T1000 (cell line): ENCODE data around the gene GPR107.
A peak's percentile ranks its signal among the peaks of the same experiment; 100 is the strongest.

Experiments
- DNase-seq: peaks from one replicate; lab custom pipeline; 2025; ENCODE audit warnings: mixed read lengths; lab: John Stamatoyannopoulos, UW

Gene GPR107

DNA sequence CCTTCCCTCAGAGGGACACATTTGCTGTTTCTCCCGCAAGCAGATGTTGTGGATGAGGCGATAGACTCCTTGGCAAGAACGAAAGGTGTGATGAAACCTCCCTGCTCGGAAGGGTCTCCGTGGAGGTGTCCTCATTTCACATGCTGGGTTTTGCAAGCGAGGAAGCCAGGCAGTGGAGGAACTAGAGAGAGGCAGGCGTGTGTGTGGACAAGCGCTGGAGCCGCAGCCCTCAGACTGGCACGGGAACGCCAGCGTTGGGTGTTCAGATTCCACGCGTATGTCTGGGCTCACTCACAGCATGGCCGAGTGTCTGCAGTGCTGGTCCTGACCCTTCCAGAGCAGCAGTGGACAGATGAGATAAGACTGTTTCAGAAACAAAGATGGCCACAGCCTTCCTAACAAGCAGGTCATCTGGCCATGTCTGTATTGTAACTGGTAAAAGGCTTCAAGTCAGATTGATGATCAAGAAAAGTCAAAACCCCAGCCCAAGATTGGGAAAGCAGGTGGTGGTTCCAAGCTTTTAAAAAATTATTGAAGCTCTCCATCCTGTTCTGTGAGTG lies 83.5 kb downstream of the GPR107 start:
- DNase-seq = no peak

DNA sequence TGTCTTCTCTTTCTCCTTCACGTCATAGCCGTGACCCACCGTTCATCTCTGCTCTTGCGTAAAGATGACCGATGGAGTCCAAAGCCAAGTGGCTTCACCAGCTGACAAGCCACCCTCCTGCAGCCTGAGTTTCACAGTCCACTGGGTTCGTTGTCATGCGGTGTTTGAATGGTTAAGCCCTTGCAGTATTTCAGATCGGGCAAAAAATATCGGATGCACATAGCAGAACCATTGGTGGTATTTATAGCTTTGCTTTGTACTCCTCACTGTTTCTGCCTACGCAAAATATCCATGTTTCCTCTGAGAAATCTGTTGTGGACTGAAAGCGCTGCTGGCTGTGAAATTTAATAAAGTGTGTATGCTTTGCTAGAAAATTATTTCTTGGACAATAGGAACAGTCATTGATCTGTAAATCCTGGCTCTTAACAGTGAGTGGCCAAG lies 84.0 kb downstream of the GPR107 start:
- DNase-seq = no peak

DNA sequence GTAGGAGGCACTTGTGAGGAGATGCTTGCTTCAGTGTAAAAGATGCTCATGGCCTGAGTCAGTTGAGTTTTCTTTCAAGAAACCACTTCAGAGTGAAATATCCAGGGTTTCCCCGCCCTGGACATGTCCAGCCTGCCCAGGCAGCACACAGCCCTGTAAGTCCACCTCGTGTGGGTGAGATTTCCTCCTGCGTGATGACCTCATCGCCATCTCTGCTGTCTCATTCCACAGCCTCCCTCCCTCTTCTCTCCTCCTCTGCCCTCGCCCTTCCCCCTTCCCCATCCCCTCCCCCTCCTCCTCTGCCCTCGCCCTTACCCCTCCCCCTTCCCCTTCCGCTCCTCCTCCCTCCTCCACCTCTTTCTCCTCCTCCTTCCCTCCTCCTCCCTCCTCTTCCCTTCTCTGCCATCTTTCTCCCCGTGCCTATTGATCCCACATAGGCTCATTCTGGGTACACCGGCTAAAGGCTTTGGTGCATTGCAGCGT lies 84.5 kb downstream of the GPR107 start:
- DNase-seq = peak; percentile 50

DNA sequence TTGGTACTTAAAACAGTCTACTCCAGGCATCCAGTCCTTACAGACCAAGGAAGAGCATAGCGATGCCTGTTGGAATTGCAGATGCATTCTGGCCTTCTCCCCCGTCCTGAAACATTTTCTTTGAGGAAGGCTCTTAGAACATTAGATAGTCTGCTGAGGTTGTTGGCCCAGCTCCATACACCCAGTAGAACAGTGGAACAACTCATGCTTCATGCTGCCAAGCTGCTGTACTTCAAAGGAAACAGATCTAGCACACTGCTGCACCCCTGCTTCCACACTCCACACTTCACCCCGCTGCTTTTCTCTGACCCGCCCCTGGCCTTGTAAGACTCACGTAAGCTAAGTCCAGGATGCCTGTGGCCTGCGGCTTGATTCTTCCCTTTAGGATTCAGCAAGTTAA lies 85.1 kb downstream of the GPR107 start:
- DNase-seq = no peak

DNA sequence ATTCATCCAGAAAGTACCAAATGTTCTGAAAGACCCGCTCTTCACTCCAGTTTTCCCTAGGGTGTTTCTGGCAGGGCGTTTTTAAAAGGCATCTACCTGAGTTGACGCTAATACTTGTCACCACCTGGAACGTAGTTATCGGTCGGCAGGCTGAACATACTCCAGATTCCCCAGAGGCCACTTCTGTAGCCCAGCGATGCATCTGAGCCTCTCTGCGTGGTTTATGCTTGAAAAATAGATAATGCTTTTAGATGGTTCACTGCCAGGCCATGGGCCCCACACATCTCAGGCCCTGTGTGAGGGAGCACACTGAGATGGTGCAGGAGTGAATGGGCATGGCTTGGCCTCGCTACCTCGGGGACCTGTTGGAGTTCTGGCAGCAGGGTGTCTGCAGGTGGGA lies 85.5 kb downstream of the GPR107 start:
- no peak for DNase-seq

DNA sequence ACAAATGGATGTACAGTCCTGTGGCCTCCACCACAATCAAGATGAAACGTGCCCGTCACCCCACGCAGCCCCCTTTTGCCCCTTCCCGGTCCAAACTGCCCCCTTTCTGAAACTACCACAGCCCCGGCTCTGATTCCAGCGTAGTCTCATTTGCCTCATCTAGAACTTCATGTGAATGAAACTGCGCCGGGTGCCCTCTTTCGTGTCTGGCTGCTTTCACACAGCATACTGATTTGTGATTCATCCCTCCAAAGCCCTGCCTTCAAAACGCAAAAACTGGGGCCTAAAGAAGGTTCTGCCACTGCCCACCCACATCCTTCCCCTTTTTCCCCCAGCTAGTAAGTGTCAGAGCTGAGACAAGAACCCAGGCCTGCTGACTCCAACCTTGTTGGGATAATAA lies 87.0 kb downstream of the GPR107 start:
- DNase-seq = no peak

DNA sequence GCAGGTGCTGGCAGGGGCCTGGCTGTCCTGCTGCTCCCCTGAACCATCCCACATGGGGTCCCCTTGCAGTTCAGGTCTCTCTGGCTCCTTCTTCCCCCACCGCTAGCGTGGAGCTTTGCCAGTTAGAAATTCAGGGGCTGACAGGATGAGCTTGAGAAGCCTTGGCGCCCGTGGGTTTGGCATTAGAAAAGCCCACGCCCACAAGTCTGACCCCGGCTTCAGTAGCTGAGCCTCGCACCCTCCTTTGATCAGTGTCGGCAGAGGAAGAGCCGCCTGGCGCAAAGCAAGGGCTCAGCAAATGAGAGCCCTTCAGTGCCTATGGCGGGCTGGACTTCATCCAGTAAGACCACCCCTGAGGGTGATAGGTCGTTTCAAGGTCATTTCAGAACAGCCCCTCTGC lies 88.3 kb downstream of the GPR107 start:
- DNase-seq = no peak

DNA sequence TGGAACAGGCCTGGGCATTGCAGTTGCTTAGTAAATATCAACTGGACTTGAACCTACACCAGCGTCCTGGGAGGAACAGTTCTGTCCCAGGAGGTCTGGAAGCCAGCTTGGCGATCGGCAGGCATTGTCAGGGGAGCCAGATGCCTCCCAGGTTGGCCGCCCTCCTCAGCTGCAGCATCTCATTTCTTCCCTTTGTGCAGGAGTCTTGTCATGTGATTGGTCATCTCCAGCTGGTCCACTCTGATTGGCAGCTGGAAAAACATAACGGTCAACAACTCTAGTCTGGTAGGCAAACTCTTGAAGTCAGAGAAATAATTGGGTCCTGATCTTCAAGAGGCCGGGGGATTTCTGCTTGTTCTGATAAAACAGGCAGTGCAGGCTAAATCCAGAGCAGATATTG lies 88.9 kb downstream of the GPR107 start:
- DNase-seq = no peak

DNA sequence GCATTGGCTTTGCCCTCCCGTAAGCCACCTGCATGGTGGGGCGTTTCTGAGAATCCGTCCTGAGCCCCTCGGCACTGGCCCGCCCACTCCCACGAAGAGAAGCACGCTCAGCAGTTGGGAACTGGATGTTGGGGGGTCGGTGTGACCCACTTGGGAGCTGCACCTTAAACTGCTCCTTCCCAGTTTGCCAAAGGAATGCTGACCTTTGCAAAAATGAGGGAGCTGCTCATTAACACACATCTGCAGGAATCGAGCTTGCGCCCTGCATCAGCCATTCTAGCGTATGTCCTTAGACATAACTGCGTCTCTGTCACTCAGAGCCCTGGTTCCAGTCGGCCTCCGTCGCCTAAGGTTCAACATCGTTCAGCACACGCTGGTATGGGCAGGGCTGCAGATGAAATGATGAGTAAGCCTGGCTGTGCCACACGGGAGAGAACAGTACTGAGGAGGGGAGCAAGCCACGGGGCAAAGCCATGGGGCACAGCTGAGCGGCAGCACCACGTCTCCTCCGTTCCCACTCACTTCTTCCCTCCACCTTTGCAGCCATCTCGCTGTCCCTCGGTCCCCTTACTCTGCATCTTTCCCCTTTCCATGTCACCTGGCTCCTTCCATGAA lies 89.7 kb downstream of the GPR107 start:
- DNase-seq = no peak

DNA sequence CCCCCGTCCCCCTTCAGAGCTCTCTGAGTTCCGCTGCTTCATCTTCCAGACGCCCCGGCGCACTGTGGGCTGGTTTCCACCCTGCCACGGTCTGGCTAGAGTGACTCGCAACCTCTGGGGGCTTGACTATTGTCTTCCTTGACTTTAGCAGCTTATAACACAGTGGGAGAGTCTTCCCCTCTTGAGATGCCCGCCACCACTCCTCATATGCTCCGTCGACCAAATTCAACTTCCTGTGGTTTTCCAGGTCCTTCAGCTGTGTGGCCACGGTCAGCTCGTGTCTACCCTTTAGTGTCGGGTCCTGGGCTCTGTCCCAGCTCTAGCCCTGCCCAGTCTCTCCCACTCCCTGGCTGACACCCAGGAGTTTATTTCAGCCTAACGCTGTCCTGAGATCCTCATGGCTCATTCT lies 90.3 kb downstream of the GPR107 start:
- DNase-seq = no peak

DNA sequence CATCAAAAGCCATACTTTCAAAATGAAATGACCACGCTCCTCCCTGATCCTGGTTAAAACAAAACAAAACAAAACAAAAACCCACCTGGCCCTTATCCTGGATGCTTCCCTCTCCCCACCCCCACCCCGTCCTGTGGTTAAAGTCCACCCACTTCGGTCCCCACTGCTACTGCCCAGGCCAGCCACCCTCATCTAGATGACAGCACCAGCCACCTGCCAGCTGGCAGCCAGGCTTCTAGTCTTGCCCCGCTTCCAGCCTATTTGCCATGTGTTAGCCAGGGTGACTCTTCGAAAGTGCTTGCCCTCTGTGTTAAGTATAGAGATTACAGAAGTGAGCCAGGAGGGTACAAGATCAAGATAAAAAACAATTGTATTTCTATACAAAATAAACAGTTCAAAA lies 91.0 kb downstream of the GPR107 start:
- DNase-seq = no peak

DNA sequence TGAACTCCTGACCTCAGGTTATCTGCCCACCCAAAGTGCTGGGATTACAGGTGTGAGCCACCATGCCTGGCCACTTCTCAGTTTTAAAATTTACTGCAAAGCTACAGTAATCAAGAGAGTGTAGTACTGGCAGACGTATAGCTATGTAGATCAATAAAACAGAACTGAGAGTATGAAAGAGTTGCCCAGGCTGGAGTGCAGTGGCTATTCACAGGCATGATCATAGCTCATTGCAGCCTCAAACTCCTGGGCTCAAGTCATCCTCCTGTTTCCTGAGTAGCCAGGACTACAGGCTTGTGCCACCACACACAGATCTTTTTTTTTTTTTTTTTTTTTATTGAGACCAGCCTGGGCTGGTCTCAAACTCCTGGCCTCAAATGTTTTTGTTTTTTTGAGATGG lies 92.0 kb downstream of the GPR107 start:
- no peak for DNase-seq

DNA sequence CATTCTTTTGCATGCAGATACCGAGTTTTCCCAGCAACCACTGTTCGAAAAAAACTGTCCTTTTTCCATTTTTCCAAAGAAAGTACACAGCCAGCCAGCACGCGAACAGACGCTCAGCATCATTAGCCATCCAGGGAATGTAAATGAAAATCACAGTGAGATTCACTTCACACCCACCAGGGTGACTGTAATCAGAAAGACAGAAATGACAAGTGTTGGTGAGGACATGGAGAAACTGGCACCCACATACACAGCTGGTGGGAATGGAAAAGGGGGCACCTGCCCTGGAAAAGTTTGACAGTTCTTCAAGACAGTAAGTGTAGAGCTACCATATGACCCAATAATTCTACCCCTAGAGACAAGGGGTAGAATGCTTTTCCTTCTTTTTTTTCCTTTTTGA lies 93.5 kb downstream of the GPR107 start:
- no peak for DNase-seq

DNA sequence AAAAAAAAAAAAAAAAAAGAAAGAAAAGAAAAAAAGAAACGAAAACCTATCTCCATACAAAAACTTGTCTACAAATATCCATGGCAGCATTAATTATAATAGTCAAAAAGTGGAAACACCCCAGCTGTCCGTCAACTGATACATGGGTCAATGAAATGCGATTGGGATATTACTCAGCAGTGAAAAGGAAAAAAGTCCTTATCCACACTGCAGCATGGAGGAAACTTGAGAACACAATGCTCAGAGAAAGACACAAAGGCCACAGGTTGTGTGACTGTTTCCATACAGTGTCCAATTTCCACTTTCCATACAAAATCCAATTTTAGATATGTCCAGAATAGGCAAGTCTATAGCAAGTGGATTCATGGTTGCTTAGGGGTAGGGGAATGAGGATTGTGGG lies 94.2 kb downstream of the GPR107 start:
- DNase-seq = no peak

DNA sequence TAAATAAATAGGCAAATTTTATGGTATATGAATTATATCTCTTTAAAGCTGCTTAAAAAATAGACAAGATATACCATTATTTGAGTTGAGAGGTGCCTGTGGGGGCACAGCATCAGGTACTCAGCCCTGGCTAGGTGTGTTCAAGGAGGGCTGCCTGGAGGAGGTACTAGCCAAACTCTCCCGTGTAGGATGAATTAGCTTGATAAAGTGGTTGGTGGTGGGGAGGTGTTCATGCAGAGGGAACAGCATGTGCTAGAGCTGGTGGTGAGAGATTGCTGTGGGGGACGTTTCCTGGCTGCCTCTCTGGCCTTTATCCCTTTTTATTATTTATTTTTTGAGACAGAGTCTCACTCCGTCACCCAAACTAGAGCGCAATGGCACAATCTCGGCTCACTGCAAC lies 95.3 kb downstream of the GPR107 start:
- no peak for DNase-seq

DNA sequence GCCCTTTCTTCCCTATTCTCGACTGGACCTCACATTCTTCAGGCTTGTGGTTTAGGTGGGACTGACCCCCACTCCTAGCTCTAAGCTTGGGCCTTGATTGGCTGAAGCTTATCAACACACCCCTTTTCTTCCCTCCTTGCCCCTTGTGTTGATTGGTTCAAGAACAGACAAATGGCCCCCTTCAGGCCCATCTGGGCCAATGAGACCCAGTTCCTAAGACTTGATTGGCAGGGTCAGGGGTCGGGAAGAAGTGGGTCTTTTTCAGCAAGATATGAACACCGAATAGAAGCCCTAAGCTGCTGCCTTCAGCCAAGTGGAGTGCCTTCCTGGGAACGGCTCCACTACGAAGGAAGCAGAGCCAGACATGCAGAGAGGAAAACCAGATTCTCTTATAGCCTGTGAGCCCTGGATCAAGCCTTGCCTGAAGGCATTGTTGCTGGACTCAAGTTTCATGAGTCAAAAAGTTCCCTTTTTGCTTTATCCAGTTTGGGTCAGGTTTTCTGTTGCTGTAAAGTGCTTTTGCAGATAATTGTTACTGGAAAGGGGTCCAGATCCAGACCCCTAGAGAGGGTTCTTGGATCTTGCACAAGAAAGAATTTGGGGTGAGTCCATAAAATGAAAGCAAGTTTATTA lies 96.1 kb downstream of the GPR107 start:
- no peak for DNase-seq

DNA sequence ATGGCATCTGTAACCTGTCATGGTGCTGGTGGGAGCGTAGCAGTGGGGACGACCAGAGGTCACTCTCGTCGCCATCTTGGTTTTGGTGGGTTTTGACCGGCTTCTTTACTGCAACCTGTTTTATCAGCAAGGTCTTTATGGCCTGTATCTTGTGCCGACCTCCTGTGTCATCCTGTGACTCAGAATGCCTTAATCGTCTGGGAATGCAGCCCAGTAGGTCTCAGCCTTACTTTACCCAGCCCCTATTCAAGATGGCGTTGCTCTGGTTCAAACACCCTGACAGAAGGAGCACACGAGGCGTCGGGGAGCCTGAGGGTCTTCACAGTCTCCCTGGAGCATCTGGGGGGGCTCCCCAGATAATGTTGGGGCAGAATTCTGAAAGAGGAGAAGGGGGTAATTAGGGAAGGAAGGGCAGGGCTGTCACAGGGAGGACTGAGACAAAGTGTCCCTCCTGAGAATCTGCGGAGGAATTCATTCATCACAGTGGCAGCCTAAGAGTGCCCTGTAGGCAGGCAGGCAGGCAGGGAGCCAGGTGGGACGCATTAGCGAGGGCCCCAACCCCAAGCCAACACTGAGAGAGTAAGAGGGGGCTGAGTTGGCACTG lies 97.2 kb downstream of the GPR107 start:
- DNase-seq = no peak

DNA sequence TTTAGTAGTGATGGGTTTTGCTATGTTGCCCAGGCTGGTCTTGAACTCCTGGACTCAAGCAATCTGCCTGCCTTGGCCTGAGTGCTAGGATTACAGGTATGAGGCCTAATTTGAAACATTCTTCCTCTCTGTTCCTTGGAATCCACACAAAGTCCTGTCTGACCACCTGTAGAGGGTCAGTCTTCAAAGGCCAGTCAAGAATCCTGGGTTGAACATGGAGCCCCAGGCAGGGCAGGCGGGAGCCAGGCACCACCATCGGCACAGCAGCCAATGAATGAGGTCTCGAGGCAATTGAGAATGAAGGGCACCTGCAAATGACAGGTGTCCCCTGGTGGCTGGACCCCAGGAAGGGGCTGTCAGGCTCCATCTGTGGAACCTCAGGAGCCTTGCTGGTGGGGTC lies 101.1 kb downstream of the GPR107 start:
- DNase-seq = no peak

DNA sequence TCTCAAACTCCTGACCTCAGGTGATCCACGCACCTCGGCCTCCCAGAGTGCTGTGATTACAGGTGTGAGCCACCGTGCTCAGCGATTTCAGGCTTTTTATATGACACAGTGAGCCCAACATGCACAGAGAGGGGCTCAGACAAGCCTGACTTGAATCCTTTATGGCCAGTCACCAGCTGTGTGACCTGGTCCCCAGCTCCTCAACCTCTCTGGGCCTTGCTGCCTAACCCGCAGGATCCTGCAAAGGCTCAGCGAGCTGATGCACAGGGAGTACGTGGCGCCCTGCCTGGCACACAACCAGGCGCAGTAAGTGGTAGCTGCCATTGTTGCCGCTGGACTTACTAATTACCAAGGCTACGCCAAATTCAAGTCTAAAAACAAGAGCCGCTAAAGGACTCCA lies 101.9 kb downstream of the GPR107 start:
- DNase-seq = no peak

DNA sequence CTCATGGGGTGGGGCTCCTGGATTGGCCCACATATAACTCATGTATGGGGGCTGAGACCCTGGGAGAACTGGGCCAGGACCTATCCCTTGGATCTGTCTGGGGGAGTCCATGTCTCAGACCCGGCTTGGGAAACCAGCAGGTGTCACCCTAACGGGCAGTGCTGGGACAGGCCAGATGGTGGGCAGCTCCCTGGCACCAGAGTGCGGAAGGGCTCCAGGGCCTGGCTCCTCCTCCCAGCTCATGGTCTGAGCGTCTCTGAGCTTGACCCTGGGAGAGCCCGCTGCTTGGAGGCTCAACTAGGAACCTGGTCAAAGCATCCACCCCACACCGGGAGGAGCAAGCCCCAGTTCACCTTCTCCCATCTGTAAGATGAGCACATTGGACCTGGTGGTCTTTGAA lies 103.0 kb downstream of the GPR107 start:
- DNase-seq = no peak

DNA sequence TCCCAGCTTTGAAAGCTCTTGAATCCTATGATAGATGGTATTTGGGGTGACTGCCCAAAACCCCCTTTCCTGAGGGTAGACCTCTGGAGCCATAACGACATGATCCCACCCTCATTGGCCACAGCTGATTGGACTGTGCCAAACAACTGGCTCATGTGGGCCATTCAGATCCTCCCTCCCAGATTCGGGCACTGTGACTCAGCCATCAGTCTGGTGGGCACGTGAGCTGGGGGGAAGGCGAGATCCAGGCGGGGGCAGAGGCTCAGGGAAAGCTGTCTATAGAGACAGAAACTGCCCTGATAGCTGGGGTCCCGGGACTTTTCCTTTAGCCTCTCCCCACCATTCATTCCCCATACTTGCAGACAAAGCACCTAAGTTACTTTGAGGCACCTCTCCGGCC lies 103.4 kb downstream of the GPR107 start:
- DNase-seq = no peak

DNA sequence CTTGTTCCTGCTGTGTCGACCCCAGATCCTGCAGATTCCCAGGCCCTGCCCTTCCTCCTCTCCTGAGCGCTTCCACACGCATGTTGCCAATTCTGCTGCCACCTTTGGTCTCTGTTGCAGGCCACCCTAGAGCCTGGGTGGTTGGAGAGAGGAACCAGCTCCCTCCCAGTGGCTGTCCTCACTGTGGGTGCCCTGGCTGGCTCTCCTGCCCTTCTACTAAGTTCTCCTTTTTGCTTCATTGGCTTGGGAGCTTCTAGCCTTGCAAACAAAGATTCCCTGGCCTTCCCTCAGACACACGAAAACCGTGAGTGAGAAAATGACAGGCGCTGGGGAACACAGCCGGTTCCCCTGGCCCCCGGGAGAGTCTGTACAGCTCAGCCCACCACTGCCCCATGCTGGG lies 104.3 kb downstream of the GPR107 start:
- no peak for DNase-seq

DNA sequence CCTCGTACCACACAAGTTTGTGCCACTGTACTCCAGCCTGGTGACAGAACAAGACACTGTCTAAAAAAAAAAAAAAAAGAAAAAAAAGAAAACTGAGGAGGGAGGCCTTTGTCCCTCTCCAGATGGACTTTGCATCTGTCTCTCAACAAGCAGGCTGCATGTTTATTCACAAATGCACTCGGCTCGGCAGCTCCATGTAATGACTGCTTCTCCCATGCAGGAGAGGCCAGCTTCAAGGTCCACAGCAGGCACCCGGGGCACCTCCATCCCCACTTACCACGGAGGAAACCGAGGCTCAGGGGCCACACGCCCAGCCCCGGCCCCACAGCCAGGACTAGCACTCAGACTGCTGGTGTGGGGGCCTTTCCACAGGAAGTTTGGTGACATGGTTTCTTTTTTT lies 105.4 kb downstream of the GPR107 start:
- no peak for DNase-seq
